GM18867 (cell line): ENCODE measurements around the gene OR52H1.
"Not testable (repeated sequence)": the region's sequence is repeated elsewhere in the genome, so short reads cannot be mapped to it uniquely, and the experiment has no call there.

Experiments used
- ATAC-seq: cut with Tn5 transposase; IDR thresholded peaks from one replicate; pipeline ENCODE4 v1.9.1; 2021; ENCODE audit warnings: mild to moderate bottlenecking, moderate library complexity; ENCODE audit not compliant: unreplicated experiment

The OR52H1 gene

GRCh38 chr11:5548440-5548839 is at the start of gene OR52H1:
Gene OR52H1, minus strand, starts transcription at chr11:5548540. Its CDS starts 3,035 bp downstream, at chr11:5545505.
- no peak for ATAC-seq

GRCh38 chr11:5597953-5598352 is 49.6 kb upstream of the OR52H1 start:
- no peak for ATAC-seq

- ATAC-seq = no peak
Measured at GRCh38 chr11:5596607-5597201, 48.4 kb upstream of the OR52H1 start, which contains the start of gene TRIM6. Gene TRIM6, plus strand, starts transcription at chr11:5596637. Its CDS starts 261 bp downstream, at chr11:5596898.

GRCh38 chr11:5593146-5593545 is 44.8 kb upstream of the OR52H1 start:
- no peak for ATAC-seq

- ATAC-seq = no peak
Measured at GRCh38 chr11:5592615-5593014, 44.3 kb upstream of the OR52H1 start.

DNA sequence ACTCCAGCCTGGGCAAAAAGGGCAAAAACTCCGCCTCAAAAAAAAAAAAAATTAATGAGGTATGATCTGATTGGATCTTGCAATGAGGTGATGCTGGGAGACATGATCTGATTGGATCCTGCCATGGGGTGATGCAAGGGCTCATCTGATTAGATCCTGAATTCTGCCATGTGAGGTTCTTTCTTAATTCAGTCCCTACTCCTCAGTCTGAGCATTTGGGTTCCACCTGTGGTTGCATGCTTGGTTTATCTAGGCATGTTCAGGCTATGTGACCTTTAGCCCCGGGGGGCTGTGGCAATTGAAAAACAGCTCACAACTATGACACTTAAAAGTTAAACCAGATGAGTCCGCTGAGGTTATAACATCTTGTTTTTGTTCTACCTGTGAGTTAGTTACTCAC is 43.3 kb upstream of the OR52H1 start:
- ATAC-seq = no peak

- ATAC-seq = not testable (repeated sequence)
Measured at GRCh38 chr11:5589906-5590305, 41.6 kb upstream of the OR52H1 start.

DNA sequence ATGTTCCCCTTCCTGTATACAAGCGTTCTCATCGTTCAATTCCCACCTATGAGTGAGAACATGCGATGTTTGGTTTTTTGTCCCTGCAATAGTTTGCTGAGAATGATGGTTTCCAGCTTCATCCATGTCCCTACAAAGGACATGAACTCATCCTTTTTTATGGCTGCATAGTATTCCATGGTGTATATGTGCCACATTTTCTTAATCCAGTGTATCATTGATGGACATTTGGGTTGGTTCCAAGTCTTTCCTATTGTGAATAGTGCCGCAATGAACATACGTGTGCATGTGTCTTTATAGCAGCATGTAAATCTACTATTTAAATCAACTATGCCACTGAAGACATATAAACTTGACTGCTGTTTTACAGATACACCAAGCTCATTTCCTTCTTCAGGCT is 36.1 kb upstream of the OR52H1 start:
- ATAC-seq = not testable (repeated sequence)

DNA sequence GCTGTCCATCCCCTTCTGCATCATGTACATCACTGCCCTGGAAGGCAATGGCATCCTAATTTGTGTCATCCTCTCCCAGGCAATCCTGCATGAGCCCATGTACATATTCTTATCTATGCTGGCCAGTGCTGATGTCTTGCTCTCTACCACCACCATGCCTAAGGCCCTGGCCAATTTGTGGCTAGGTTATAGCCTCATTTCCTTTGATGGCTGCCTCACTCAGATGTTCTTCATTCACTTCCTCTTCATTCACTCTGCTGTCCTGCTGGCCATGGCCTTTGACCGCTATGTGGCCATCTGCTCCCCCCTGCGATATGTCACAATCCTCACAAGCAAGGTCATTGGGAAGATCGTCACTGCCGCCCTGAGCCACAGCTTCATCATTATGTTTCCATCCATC is 32.7 kb upstream of the OR52H1 start:
- no peak for ATAC-seq

DNA sequence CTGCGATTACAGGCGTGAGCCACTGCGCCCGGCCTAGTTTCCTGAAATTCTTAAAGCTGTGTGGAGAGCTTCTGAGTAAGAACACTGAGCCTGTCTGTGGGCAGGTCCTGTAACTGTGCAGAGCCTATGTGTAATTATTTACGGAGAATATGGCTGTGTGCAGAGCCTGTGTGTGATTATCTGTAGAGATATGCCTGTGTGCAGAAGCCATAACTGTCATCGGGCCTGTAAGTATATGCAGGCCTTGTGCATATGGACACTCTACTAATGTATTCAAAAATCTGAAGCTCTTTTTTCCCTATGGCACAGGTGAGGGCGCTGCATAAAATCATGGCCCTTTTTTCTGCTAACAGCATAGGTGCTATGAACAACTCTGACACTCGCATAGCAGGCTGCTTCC is 32.2 kb upstream of the OR52H1 start, which contains the start of gene OR52B6:
TSS of gene OR52B6 (plus strand) at position 301 of the 400 bp plus-strand sequence. CDS start at position 301, 0 bp downstream.
- ATAC-seq = no peak

- ATAC-seq = no peak
Measured at GRCh38 chr11:5577101-5577500, 28.8 kb upstream of the OR52H1 start.

DNA sequence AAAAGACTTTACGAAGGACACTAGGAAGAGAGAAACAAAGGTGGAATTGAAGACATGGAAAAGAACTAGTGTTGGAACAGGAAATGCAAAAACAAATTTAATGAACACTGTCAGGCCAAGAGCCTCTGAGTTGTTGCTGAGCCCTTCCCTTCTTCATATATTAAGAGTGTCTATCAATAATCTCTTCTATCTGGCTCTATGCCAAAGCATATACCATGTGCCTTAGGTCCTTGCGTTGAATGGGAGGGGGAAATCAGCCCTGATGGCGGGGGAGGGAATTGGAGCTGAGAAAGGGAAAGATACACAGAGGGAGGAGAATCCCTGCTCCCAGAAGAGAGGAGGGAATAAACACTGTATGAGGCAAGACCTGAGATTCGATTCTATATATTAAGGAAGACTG is 26.8 kb upstream of the OR52H1 start:
- ATAC-seq = no peak

DNA sequence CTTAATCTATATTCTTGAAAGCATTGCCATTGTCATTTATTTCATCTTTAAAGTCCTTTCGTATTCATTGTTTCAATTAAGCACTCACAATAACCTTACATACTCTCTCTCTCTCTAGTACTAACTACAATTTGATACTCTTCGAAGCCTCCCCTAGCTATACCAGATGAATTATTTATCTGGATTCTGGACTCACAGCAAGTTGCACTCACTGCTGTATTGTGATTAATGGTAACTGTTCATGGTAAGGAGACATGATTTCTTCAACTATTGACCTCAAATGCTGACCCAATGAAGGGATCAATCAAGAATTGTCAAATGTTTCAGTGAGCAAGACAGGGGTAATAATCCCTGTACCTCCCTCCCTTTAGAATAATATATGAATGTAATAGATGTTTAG is 26.3 kb upstream of the OR52H1 start:
- no peak for ATAC-seq

GRCh38 chr11:5564259-5565019 is 16.1 kb upstream of the OR52H1 start:
- no peak for ATAC-seq

- ATAC-seq = no peak
Measured at GRCh38 chr11:5557751-5558150, 9.4 kb upstream of the OR52H1 start.

DNA sequence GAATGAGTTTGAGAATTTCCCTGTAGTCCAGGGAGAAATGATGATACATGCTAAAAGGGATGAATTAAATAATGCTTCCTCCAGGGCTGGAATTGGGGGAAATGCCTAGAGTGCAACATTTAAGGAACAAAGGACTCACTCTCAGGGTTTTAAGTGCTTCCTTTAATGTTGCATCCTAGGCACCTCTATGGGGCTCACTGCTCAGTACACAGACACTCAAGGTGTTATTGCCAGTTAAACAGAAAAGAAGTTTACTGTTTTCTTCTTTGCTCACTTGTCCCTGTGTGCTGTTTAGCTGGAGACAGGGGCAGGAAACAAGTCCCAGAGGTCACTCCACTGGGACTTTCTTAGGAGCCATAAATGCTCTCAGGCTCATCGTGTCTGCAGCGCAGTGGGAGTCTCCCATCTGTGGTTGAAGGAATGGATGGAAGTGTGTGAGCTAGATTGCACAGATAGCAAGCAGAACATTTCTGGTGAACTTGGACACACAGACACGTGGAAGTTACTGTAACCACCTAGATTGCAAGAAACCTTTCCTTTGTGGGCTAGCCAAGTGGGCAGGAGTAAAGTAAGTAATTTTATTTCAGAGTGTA is 8.4 kb upstream of the OR52H1 start:
- no peak for ATAC-seq

DNA sequence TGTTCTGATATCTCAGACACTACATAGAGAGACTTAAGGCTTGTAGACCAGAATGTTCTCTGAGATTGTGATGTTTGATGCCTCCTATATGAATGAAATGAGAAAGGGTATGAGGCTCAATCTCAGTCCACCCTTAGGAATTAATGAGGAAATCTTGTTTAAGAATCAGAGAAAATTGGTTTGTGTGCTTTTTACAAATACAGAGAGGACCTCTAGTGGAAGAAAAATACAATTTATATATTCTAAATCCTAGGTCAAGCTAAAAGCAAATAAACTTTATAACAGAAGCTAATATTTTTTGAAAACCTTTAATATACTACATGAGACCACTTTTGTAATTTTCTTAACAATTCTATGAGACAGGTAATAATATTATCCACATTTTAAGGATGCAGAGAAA is 5.0 kb upstream of the OR52H1 start:
- no peak for ATAC-seq

DNA sequence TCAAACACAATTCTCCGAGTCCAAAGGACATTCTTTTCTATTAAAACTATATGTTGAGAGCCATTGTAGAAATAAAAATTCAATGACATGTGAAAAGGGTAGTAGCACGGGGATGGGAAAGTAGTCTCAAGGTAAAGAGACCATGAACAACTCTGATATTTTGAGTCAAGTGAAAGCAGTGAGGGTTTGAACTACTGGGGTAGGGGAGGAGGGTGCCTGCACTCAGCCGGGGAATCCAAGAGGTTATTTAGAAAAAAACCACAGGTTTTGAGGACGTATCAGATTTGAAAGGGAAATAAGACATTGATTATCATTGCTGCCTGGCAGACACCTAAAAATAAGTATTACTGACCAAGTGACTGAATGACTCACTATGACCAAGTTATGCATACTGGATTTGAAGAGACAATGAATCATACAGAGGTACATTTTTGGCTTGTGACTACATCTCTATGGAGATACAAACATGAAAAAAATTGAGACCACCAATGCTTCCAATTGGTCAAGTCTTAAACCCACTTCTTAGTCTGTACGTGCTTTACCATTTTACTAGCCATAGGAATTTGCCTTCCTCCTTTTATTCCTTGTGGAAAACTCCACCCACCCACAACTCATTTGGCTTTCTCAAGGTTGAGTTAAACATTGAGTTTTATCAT is 2.2 kb upstream of the OR52H1 start:
- peak; percentile 67 for ATAC-seq

- ATAC-seq = peak; percentile 38
Measured at GRCh38 chr11:5547982-5548381, 358 bp downstream of the OR52H1 start.

DNA sequence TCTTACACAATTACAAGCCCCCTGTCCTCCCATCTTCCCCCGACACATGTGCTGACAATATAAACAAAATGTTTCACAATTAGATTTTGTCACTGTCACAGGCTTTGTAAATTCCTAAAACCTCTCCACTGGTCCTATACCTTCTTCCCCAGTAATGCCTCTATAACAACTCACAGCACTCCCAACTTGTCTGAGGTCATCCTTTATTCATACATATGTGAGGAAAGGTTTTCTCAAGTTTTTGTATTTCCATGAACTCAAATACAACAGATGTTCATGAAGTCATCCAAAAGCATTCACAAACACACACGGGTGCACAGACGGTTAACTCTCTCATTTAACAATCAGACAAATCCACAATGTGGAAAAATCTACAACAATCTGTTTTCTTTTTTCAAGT is 1.9 kb downstream of the OR52H1 start:
- ATAC-seq = no peak

DNA sequence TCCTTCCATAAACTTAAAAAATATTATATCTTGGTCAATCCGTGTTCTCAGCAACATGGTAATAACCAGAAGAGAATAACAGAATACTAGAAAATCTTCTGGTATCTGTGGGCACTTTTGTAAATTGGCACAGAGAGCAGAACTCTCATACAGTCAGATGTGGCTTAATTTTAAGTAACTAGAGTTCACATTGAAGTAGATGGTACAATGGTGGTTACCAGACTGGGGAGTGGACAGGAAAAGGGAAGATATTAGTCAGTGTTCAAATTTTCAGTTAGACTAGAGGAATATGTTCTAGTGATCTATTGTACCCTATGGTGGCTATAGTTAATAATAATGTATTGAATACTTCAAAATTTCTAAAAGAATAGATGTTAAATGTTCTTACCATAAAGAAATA is 6.9 kb downstream of the OR52H1 start:
- no peak for ATAC-seq
